OCI-LY1 (cell line): ENCODE data around the gene NKD1.

ENCODE experiments used
- H2AFZ ChIP-seq: fragments of 200-600 bp; sonication (generic), shearing (Covaris generic); 2 replicates; pipeline ENCODE4 v1.6.0; 2014; ENCODE audit warnings: antibody characterized with exemption, mild to moderate bottlenecking, low read length
- H3F3A ChIP-seq: fragments of 200-600 bp; sonication (generic), shearing (Covaris generic); 2 replicates; pipeline ENCODE4 v1.6.0; 2014; ENCODE audit warnings: mild to moderate bottlenecking, antibody characterized with exemption, low read length, moderate library complexity; ENCODE audit not compliant: insufficient read depth
- H3K27ac ChIP-seq: fragments of 200-600 bp; sonication (generic); 2 replicates; pipeline ENCODE4 v1.5.1; 2014; ENCODE audit warnings: low read length, mixed run types, mild to moderate bottlenecking, low read depth; ENCODE audit not compliant: poor library complexity, severe bottlenecking
- H3K27me3 ChIP-seq: fragments of 200-600 bp; sonication (generic); 2 replicates; pipeline ENCODE4 v1.6.0; 2014; ENCODE audit warnings: antibody characterized with exemption, mild to moderate bottlenecking, low read length, moderate library complexity; ENCODE audit not compliant: insufficient read depth
- H3K36me3 ChIP-seq: fragments of 200-600 bp; sonication (generic); 2 replicates; pipeline ENCODE4 v1.6.1; 2014; ENCODE audit warnings: mild to moderate bottlenecking, antibody characterized with exemption, low read length, moderate library complexity, mixed read lengths; ENCODE audit not compliant: insufficient read depth
- H3K4me1 ChIP-seq: fragments of 200-600 bp; sonication (generic); 2 replicates; pipeline ENCODE4 v1.5.1; 2014; ENCODE audit warnings: mild to moderate bottlenecking, low read length, moderate library complexity; ENCODE audit not compliant: insufficient read depth, severe bottlenecking
- H3K4me2 ChIP-seq: fragments of 200-600 bp; sonication (generic), shearing (Covaris generic); 2 replicates; pipeline ENCODE4 v1.6.1; 2014; ENCODE audit warnings: low read length
- H3K4me3 ChIP-seq: fragments of 200-600 bp; sonication (generic); 2 replicates; pipeline ENCODE4 v1.5.1; 2014; ENCODE audit warnings: low read length, low read depth, mild to moderate bottlenecking, mixed read lengths; ENCODE audit not compliant: poor library complexity, severe bottlenecking
- H3K79me2 ChIP-seq: fragments of 200-600 bp; shearing (Covaris generic); 2 replicates; pipeline ENCODE4 v1.6.1; 2016; ENCODE audit warnings: mixed run types, low read length, mixed read lengths; ENCODE audit not compliant: insufficient read depth
- H3K9ac ChIP-seq: fragments of 200-600 bp; sonication (generic), shearing (Covaris generic); 2 replicates; pipeline ENCODE4 v1.6.1; 2014; ENCODE audit warnings: mild to moderate bottlenecking, low read length, mixed read lengths
- H3K9me2 ChIP-seq: fragments of 200-600 bp; sonication (generic), shearing (Covaris generic); 2 replicates; pipeline ENCODE4 v1.6.1; 2014; ENCODE audit warnings: low read depth, mild to moderate bottlenecking, low read length, mixed read lengths
- H3K9me3 ChIP-seq: fragments of 200-600 bp; shearing (Covaris generic); 2 replicates; pipeline ENCODE4 v1.6.1; 2014; ENCODE audit warnings: low read length, mixed read lengths
- H4K20me1 ChIP-seq: fragments of 200-600 bp; sonication (generic), shearing (Covaris generic); 2 replicates; pipeline ENCODE4 v1.6.0; 2016; ENCODE audit warnings: mild to moderate bottlenecking, low read length; ENCODE audit not compliant: insufficient read depth
- EZH2 ChIP-seq: fragments of 200-600 bp; sonication (generic), shearing (Covaris generic); IDR thresholded peaks from 2 replicates; pipeline ENCODE4 v1.8.0; 2017; ENCODE audit warnings: borderline replicate concordance, mixed run types, mild to moderate bottlenecking, antibody characterized with exemption, low read length, moderate library complexity, mixed read lengths
- TF ChIP-seq, protein P1 (sequence below): fragments of 200-600 bp; sonication (generic), shearing (Covaris generic); IDR thresholded peaks from 2 replicates; pipeline ENCODE4 v1.5.1; 2017; ENCODE audit warnings: mild to moderate bottlenecking, antibody characterized with exemption, low read length, moderate library complexity, mixed read lengths

The NKD1 gene

DNA sequence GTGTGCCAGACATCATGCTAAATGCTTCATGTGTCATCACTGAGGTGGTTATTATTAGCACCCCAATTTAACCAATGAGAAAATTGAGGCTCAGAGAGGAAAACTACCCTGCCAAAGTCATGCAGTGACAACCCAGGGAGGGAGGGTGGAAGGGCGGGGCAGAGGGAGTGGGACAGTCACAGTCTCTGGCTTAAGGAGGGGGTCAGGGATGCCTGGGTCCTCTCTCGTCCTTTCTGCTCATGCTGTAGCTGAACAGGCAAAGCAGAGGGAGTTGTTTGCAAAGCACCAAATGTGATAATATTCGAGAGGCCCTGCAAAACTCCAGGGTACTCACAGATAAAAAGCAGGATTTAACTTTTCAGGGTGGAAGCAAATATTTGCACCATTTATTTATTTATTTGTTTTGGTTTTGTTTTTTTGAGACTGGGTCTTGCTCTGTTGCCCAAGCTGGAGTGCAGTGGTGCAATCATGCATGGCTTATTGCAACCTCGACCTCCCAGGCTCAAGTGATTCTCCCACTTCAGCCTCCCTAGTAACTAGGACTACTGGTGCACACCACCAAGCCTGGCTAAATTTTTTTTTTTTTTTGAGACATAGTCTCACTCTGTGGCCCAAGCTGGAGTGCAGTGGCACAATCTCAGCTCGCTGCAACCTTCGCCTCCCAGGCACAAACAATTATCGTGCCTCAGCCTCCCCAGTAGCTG, 47.9 kb upstream of the NKD1 start:
- no peak overlapping the region for H3K4me2 ChIP-seq
- no peaks in the 10 kb centered on the region for H3K9me3 ChIP-seq
- no peak overlapping the region for H3K4me3 ChIP-seq
- no peaks in the 10 kb centered on the region for H4K20me1 ChIP-seq
- H3K27me3 ChIP-seq: no peaks in the 10 kb centered on the region; the same call in 1 of the 2 replicates
- no peak overlapping the region for H3K27ac ChIP-seq
- no peak overlapping the region for H2AFZ ChIP-seq
- H3F3A ChIP-seq: no peaks in the 10 kb centered on the region
- no peaks in the 10 kb centered on the region for H3K9me2 ChIP-seq
- H3K79me2 ChIP-seq: no peaks in the 10 kb centered on the region
- no peaks in the 10 kb centered on the region for H3K4me1 ChIP-seq
- no peaks in the 10 kb centered on the region for H3K36me3 ChIP-seq
- no peak overlapping the region for H3K9ac ChIP-seq
- TF ChIP-seq, protein P1, sequence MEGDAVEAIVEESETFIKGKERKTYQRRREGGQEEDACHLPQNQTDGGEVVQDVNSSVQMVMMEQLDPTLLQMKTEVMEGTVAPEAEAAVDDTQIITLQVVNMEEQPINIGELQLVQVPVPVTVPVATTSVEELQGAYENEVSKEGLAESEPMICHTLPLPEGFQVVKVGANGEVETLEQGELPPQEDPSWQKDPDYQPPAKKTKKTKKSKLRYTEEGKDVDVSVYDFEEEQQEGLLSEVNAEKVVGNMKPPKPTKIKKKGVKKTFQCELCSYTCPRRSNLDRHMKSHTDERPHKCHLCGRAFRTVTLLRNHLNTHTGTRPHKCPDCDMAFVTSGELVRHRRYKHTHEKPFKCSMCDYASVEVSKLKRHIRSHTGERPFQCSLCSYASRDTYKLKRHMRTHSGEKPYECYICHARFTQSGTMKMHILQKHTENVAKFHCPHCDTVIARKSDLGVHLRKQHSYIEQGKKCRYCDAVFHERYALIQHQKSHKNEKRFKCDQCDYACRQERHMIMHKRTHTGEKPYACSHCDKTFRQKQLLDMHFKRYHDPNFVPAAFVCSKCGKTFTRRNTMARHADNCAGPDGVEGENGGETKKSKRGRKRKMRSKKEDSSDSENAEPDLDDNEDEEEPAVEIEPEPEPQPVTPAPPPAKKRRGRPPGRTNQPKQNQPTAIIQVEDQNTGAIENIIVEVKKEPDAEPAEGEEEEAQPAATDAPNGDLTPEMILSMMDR: no peak
- TF ChIP-seq EZH2: no peak

DNA sequence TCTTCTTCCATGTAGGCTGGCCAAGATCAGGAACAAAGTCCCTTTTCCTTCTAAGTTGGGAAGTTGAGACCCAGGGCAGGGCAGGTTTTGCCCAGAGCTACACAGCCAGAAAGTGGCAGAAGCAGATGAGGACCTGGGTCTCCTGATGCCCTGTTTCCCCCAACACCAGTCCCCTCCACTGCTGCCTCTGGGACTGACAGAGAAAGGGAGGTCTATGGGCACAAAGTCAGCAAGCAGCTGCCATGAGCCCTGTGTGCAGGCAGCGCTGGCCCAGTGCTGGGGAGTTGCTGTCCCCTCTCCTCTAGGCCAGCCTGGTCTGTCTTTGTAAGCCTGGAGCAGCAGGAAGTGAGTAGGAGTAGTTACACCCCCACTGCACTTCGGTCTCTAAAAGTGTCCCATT, 46.9 kb upstream of the NKD1 start:
- Histone ChIP-seq H4K20me1 (no peaks in the 10 kb centered on the region), H3K9ac (no peak overlapping the region), H3F3A (no peaks in the 10 kb centered on the region), H3K79me2 (no peaks in the 10 kb centered on the region), H3K4me1 (no peaks in the 10 kb centered on the region), H3K27ac (no peak overlapping the region), H3K36me3 (no peaks in the 10 kb centered on the region), H3K4me3 (no peak overlapping the region), H3K9me2 (no peaks in the 10 kb centered on the region), H3K9me3 (no peaks in the 10 kb centered on the region), H2AFZ (no peak overlapping the region), H3K27me3 (no peaks in the 10 kb centered on the region), H3K4me2 (no peak overlapping the region)
- TF ChIP-seq, protein P1: no peak
- TF ChIP-seq EZH2: no peak

DNA sequence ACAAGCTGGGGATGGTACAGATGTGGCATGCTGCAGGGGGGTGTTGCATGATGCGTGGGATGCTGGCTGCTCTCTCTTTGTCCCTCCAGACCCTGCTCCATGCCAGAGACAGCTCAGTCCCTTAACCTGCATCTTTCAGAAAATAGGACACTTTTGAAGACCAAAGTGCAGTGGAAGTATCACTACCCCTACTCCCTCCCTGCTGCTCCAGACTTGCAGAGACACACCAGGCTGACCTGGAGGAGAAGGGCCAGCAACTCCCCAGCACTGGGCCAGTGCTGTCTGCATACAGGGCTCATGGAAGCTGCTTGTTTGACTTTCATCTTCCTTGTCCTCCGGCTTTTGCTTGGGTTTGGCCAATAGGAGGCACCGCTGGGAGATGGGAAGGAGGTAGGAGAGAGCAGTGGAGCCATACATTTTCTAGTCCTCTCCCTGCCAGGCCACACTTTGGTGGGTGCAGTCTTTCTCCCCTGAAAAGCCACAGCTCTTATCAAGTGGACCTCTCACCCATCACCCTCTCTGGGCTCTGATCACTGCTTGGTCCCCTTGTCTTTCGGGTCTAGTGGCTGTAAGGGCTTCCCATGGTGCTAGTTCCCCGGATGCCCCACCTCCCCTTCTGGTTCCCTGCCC, 46.1 kb upstream of the NKD1 start:
- Histone ChIP-seq H3F3A (no peaks in the 10 kb centered on the region), H3K9me3 (no peaks in the 10 kb centered on the region), H3K4me2 (no peak overlapping the region), H3K4me3 (no peak overlapping the region), H3K9me2 (no peaks in the 10 kb centered on the region), H3K36me3 (no peaks in the 10 kb centered on the region), H4K20me1 (no peaks in the 10 kb centered on the region), H2AFZ (no peak overlapping the region), H3K9ac (no peak overlapping the region), H3K27me3 (no peaks in the 10 kb centered on the region), H3K79me2 (no peaks in the 10 kb centered on the region), H3K27ac (no peak overlapping the region), H3K4me1 (no peaks in the 10 kb centered on the region)
- TF ChIP-seq, protein P1: no peak
- no peak for TF ChIP-seq EZH2
